A172 (cell line): Measurements from ENCODE around the gene NAPA. TPM values are rescaled to one million over a fixed set of nuclear protein-coding genes. Genes with fewer than 3 reads are reported as not detected.

ENCODE experiments used
- DNase-seq: peaks from one replicate; pipeline ENCODE4 v3.0.0-alpha.2; 2015; ENCODE audit warnings: low spot score
- total RNA-seq: library from RNA; depleted of rRNA; stranded (reverse); fragments of >200 nt; shearing (Covaris generic); gene quantifications from 2 replicates; pipeline ENCODE4 v1.2.3, GENCODE V29; 2014; rRNA removed

Gene NAPA
- total RNA-seq, 1 experiment from 2014 or later: 91.7 TPM

DNA sequence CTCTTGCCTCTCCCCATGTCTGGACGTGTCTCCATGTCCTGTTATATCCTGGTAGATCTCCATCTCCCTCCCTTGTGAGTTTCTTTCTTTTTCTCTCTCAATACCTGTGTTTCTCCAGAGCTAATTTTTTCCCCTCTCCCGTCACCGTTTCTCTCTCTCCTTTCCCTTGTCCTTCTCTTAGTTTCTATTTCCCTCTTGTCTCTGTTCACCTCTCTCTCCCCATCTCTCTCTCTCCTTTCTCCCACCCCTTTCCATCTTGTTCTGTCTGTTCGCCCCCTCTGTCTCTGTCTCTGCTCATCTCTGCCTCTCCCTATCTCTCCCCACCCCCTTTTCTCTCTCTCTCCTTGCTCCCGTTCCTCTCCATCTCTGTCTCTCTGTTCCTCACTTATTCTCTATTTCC lies 56.2 kb downstream of the NAPA start:
- no peak for DNase-seq

DNA sequence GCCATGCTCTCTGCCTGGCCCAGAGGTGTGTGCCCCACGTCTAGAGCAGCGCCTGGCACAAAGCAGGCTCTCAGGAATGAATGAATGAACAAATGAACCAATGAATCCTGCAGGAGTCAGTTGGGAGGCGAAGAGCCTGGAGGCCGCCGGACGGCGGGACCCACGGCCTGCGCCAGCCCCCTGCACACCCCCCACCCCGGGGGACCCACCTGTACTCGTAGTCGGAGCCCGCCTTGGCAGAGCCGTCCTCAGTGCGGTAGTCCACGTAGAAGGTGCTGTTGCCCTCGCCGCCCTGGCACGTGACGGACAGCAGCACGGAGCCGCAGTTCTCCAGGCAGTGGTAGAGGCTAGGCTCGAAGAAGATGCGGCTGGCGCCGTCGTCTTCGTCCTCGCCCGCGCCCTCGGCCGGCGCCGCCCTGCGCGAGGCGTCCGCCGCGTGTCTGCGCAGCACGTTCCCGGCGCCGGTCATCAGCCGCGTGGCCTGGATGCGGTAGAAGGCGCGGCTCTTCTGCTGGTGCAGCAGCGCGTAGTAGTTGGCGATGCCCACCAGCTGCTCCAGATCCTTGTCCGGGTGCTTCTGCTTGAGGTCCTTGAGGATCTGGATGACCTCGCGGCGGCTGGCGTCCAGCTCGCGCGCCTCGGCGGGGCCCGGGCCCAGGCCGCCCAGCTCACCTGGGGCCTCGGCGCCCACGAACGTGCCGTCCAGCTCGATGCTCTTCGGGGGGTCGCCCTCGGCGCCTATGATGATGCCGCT lies 58.0 kb downstream of the NAPA start:
- no peak for DNase-seq

- no peak for DNase-seq
Measured at GRCh38 chr19:47450478-47450877, 64.4 kb downstream of the NAPA start.

DNA sequence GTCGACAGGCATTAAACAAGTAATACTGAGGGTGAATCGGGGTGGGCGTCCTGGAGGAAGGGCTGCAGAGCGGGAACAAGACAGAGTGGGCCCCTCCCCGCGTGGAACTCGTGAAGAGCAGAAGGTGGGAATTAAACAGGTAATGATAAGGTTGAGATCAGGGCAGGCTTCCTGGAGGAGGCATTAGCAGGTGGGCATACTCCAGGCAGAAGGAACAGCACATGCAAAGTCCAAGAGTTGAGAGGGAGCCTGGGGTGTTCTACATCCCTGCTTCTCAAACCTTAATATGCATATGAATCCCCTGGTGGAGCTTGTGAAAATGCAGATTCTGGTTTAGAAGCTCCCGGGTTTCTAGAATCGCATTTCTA lies 66.5 kb downstream of the NAPA start:
- DNase-seq: no peak

- no peak for DNase-seq
Measured at GRCh38 chr19:47447470-47448359, 67.1 kb downstream of the NAPA start.

- no peak for DNase-seq
Measured at GRCh38 chr19:47446534-47447469, 68.1 kb downstream of the NAPA start.

DNA sequence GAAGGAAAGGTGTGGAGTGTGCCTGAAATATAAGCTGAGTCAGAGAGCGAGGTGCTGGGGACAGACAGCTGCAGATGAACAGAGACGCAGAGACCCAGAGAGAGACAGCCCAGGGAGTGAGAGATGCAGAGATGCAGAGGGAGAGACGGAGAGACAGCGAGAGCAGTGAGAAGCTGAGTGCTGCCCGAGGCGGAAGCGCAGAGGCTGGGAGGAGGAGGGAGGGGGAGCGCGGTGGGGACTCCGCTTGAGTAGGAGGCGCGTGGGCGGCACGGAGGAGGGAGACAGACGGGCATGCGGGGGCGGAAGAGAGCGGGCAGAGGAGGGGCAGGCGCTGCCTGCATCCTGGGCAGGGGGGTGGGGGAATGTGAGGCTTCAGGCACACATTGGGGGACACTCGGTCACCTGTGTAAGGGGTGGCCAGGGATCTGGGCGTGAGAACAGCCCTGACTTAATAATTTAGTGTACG lies 68.9 kb downstream of the NAPA start:
- DNase-seq: no peak

DNA sequence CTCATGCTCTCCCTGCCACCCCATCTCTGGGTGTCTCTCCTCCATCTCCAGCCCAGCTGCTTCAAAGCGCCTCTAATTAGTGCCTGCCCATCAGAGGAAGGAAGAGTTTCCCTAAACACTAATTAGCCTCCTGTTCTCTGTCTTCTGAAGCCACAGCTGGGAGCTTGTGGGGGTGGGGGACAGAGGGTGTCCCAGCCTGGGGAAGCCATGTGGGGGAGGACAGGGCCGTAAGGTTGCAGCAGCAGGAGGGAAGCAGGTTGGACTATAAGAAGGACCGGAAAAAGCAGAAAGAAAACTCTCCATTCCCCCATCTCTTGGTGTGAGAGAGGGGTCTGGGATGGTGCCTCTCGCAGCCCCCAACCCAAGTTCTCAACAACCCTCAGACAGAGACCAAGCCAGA lies 69.3 kb downstream of the NAPA start:
- no peak for DNase-seq

DNA sequence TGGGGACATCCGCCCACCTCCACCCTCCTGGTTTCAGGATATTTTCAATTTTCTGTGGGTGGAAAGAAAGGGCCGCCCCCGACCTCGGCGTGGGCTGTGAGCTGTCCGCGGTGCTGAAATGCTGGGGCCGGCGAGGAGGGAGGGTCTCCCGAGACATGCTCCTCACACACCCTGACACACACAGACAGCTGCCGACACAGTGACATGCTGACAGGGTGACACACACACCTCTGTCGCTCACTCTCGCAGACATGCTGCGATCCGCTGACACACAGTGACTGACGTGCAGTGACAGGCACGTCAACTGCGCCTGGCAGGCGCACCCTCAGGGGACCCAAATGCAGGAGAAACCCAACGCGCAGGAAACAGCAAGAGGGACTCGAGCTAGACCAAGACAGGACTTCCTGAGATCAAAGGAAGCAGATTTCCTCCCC lies 70.5 kb downstream of the NAPA start:
- no peak for DNase-seq

- no peak for DNase-seq
Measured at GRCh38 chr19:47443331-47443730, 71.5 kb downstream of the NAPA start.

- DNase-seq: no peak
Measured at GRCh38 chr19:47438793-47439220, 76.1 kb downstream of the NAPA start.

Other genes starting within 250 kb of the NAPA start
- gene INAFM1, start 240.2 kb downstream of the NAPA start, total RNA-seq: 0.19 and 0.41 TPM in 2 replicates
- gene C5AR1, start 205.2 kb downstream of the NAPA start, total RNA-seq: not detected in 2 replicates
- 0.55 TPM in 1 of 2 replicates, not detected in the other for gene C5AR2, start 182.9 kb downstream of the NAPA start, total RNA-seq
- 7.5 and 10.4 TPM in 2 replicates for gene DHX34, start 165.7 kb downstream of the NAPA start, total RNA-seq
- 27.5 and 31.9 TPM in 2 replicates for gene MEIS3, start 95.5 kb downstream of the NAPA start, total RNA-seq
- gene SLC8A2, start 43.2 kb downstream of the NAPA start, total RNA-seq: not detected in 2 replicates
- gene KPTN, start 30.8 kb downstream of the NAPA start, total RNA-seq: 3.0 and 4.2 TPM in 2 replicates
- gene ZNF541, start 58.1 kb upstream of the NAPA start, total RNA-seq: not detected in 2 replicates
- gene BICRA, start 94.1 kb upstream of the NAPA start, total RNA-seq: 0.79 TPM in 1 of 2 replicates, not detected in the other
- 24.0 and 28.6 TPM in 2 replicates for gene EHD2, start 198.4 kb upstream of the NAPA start, total RNA-seq
- 20.2 and 41.3 TPM in 2 replicates for gene NOP53, start 230.5 kb upstream of the NAPA start, total RNA-seq